ENCODE measurements around the gene GBP3.
"Not testable (repeated sequence)": the region's sequence is repeated elsewhere in the genome, so short reads cannot be mapped to it uniquely, and the experiment has no call there.

Gene GBP3

DNA sequence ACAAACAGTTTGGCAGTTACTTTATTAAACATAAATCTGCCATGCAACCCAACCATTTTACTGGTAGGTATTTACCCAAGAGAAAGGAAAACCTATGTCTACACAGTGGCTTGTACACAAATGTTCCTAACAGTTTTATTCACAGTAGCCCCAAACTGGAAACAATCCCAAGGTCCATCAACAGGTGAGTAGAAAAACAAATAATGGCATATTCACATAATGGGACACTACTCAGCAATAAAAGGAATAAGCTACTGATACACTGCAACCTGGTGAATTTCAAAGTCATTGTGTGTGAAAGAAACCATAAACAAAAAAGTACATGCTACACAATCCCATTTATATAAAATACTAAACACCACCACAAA, 42.9 kb downstream of the GBP3 start:
- DNase-seq = no peak

DNA sequence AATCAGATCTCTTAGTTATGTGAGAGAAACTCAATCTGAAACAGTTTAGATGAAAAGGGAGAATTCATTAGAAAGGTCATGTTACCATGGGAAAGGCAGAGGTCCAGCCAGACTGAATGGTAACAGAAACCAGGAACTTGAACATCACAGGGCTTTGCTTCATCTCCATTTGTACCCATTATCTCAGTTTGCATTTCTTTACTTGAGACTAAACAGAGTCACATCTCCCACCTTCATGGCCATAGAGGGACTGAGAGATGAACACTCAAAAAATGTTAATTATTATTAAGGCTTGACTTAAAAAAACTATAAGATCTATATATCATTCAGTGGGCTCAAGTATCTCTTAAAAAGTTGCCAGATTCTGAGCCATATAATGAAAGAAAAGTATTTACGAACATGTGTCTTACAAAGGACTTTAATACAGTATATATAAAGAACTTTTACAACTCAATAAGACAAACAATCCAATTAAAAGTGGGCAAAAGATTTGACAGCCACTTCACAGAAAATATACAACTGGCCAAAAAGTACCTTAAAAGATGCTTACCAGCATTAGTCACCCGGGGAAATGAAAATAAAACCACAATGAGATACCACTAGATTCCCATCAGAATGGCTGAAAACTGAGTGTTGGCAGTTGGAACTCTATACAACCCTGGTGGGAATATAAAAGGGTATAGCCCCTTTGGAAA, 43.5 kb downstream of the GBP3 start:
- DNase-seq = no peak

GRCh38 chr1:88976235-88976634, 46.4 kb downstream of the GBP3 start:
- DNase-seq = no peak

DNA sequence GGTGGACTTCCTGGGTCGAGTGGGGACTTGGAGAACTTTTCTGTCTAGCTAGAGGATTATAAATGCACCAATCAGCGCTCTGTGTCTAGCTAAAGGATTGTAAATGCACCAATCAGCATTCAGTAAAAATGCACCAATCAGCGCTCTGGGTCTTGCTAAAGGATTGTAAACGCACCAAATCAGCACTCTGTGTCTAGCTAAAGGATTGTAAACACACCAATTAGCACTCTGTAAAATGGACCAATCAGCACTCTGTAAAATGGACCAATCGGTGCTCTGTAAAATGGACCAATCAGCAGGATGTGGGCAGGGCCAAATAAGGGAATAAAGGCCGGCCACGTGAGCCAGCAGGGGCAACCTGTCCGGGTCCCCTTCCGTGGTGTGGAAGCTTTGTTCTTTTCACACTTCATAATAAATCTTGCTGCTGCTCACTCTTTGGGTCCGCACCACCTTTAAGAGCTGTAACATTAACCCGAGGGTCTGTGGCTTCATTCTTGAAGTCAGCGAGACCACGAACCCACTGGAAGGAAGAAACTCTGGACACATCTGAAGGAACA, 48.0 kb downstream of the GBP3 start:
- not testable (repeated sequence) for DNase-seq

DNA sequence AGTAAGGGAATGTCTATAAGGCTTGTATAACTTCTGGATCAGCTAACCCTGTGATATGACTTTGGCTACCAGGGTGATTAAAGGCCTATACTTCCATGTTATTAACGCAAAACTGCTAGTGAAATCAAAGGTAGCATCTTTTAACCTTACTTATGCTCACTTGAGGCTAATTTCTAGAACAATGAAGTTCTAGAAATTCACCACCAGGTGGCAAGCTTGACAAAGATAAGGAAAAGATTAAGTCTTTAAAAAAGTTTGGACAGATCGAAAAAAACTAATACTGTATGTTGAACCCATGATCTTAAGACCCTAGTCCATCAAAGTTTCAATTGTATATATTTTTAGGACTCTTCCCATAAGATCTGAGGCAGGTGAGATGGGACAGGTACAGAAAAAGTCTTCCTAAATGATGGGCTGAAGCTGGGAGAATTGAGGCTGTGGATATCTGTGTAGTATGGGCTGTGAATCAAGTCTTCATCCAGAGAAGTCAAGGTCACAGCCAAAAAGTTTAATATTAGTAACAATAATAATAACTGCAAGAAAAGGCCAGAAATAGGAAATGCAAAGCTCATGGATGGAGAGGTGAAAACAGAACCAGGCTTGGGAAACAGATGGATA, 49.0 kb downstream of the GBP3 start:
- DNase-seq = no peak

GRCh38 chr1:88961647-88962275, 60.9 kb downstream of the GBP3 start:
- DNase-seq = no peak

GRCh38 chr1:88961081-88961480, 61.6 kb downstream of the GBP3 start:
- DNase-seq = no peak
